ENCODE results near the gene CCDC102B.

The CCDC102B gene

DNA sequence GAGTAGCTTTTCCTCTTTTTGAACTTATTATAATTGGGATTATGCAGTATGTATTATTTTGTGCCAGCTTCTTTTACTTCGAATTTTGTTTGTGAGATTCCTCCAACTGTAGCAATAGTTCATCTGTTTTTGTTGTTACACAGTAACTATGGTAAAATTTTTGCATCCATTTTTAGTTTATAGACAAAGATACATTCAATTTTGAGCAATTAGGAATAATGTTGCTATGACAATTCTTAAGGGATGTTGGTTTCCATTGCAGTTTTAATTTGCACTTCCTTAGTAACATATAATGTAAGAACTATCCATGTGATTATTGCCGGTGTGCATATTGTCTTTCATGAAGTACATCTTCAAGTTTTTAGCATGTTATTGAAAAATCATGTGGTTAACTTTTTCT is 20.7 kb downstream of the CCDC102B start:
- Histone ChIP-seq H3K27me3 (ENCODE audit: control insufficient read depth in 1 of 2, insufficient read depth in 2 of 2, low read length in 2 of 2) (no peaks in the 10 kb centered on the region), H3K9me3 (ENCODE audit: control insufficient read depth in 1 of 2, low read length in 2 of 2) (no peaks in the 10 kb centered on the region), H3K36me3 (ENCODE audit: control insufficient read depth in 1 of 2, insufficient read depth in 2 of 2, low read length in 2 of 2) (no peaks in the 10 kb centered on the region), H3K4me3 (ENCODE audit: low read depth in 1 of 2, low read length in 2 of 2) (no peak overlapping the region), H3K9ac (ENCODE audit: low read depth in 1 of 2, low read length in 2 of 2) (no peak overlapping the region), H3K4me1 (ENCODE audit: control insufficient read depth in 1 of 2, insufficient read depth in 2 of 2, low read length in 2 of 2) (peaks cover 0 to 4% of the 10 kb centered on the region in 2 donors), H3K27ac (ENCODE audit: low read depth, low read length) (no peak overlapping the region)

DNA sequence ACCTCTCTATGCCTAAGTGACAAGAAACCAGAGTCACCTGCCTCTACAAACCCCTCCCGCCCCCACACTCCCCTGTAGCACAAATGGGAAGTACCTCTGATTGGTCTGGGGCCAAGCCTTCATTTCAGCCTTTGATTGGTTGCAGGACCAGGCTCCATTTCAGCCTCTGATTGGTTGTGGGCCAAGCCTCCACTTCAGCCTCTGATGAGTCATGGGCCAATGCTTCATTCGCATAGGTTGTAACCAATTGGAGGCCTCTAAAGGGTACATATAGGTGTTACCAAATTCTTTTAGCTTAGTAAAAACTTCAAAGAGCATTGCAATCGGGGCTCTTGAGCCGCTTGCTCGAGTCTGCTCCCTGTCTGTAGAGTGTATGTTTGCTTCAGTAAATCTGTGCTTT is 25.0 kb downstream of the CCDC102B start:
- Histone ChIP-seq H3K4me1 (ENCODE audit: control insufficient read depth in 1 of 2, insufficient read depth in 2 of 2, low read length in 2 of 2) (peaks cover 0 to 4% of the 10 kb centered on the region in 2 donors), H3K27ac (ENCODE audit: low read depth, low read length) (no peak overlapping the region), H3K27me3 (ENCODE audit: control insufficient read depth in 1 of 2, insufficient read depth in 2 of 2, low read length in 2 of 2) (no peaks in the 10 kb centered on the region), H3K9ac (ENCODE audit: low read depth in 1 of 2, low read length in 2 of 2) (no peak overlapping the region), H3K9me3 (ENCODE audit: control insufficient read depth in 1 of 2, low read length in 2 of 2) (no peaks in the 10 kb centered on the region), H3K4me3 (ENCODE audit: low read depth in 1 of 2, low read length in 2 of 2) (no peak overlapping the region), H3K36me3 (ENCODE audit: control insufficient read depth in 1 of 2, insufficient read depth in 2 of 2, low read length in 2 of 2) (no peaks in the 10 kb centered on the region)

DNA sequence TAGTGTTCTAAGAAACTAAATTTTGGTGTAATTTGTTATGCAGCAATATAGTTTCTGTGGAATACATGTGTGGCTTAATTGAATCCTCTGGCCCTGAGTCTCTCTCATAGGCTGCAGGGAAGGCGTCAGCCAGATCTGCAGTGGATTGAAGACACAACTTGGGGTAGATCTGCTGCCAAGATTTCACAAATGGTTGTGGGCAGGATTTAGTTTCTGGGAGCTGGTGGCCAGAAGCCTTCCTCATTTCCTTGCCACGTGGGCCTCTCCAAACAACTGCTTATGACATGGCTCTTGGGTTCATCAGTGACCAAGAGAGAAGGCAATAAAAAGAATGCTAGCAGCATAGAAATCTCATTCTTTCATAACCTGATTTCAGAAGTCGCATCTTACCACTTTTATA is 28.2 kb downstream of the CCDC102B start:
- no peak overlapping the region for H3K27ac ChIP-seq (ENCODE audit: low read depth, low read length)
- H3K4me3 ChIP-seq (ENCODE audit: low read depth in 1 of 2, low read length in 2 of 2) = no peak overlapping the region
- no peaks in the 10 kb centered on the region for H3K9me3 ChIP-seq (ENCODE audit: control insufficient read depth in 1 of 2, low read length in 2 of 2)

DNA sequence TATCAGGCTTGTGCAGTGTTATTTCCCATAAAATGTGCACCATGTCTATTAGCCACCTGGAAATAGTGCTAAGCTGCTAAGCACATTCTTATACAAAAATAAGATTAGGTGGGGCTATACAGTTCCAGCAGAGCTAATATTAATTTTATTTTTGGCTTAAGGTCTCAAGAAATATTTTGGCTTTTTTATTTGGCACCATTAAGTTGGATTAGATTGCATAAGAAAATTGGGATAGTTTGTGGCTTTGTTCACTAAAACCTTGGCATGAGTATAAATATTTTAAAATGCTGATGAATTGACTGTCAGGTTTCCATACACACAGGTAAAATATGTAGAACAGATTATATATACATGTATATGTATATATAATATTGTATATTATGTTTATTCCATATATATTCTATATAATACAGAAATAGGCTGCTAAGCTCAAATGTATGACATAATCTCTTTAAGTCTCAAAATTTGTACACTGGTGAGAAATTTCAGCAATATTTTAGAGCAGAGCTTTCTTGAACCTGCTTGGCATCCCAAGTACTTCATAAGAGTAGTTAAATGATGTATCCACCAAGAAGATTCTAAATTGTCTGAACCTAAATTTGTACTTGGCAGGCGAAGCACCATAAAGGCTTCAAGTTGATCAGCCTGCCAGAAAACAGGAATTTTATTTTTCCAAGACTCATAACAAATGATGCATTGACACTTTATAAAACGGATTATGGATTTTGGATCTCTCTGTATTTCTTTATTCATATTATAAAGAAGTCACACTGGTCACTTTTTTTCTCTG is 32.6 kb downstream of the CCDC102B start:
- Histone ChIP-seq H3K9me3 (ENCODE audit: control insufficient read depth in 1 of 2, low read length in 2 of 2) (no peaks in the 10 kb centered on the region), H3K4me3 (ENCODE audit: low read depth in 1 of 2, low read length in 2 of 2) (no peak overlapping the region), H3K9ac (ENCODE audit: low read depth in 1 of 2, low read length in 2 of 2) (no peak overlapping the region), H3K4me1 (ENCODE audit: control insufficient read depth in 1 of 2, insufficient read depth in 2 of 2, low read length in 2 of 2) (no peaks in the 10 kb centered on the region), H3K27ac (ENCODE audit: low read depth, low read length) (no peak overlapping the region), H3K36me3 (ENCODE audit: control insufficient read depth in 1 of 2, insufficient read depth in 2 of 2, low read length in 2 of 2) (no peaks in the 10 kb centered on the region), H3K27me3 (ENCODE audit: control insufficient read depth in 1 of 2, insufficient read depth in 2 of 2, low read length in 2 of 2) (no peaks in the 10 kb centered on the region)

More for the DNA sequence above, 28.2 kb downstream of the CCDC102B start:
- no peak overlapping the region for H3K9ac ChIP-seq (ENCODE audit: low read depth in 1 of 2, low read length in 2 of 2)
- no peaks in the 10 kb centered on the region for H3K36me3 ChIP-seq (ENCODE audit: control insufficient read depth in 1 of 2, insufficient read depth in 2 of 2, low read length in 2 of 2)
- H3K4me1 ChIP-seq (ENCODE audit: control insufficient read depth in 1 of 2, insufficient read depth in 2 of 2, low read length in 2 of 2) = no peaks in the 10 kb centered on the region
- H3K27me3 ChIP-seq (ENCODE audit: control insufficient read depth in 1 of 2, insufficient read depth in 2 of 2, low read length in 2 of 2) = no peaks in the 10 kb centered on the region

DNA sequence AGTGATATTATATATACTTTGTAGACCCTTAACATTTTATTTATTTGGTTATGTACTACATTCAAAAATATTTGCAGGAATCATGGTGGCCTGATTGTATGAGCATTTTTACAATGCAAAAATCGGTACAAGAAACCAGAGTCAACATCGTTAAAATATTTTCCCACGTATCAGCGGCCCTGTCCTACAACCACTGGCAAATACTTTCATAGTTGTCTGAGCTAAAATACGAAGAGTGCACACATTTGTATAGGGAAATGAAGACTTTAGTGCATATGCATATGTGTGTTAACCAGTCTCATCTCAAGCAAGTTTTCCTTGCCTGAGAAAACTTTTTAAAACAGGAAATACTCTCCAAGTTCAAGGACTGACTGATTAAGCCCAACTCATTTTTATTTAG is 35.9 kb downstream of the CCDC102B start:
- no peaks in the 10 kb centered on the region for H3K36me3 ChIP-seq (ENCODE audit: control insufficient read depth in 1 of 2, insufficient read depth in 2 of 2, low read length in 2 of 2)
- no peak overlapping the region for H3K4me3 ChIP-seq (ENCODE audit: low read depth in 1 of 2, low read length in 2 of 2)
- H3K9me3 ChIP-seq (ENCODE audit: control insufficient read depth in 1 of 2, low read length in 2 of 2) = no peaks in the 10 kb centered on the region
- H3K27ac ChIP-seq (ENCODE audit: low read depth, low read length) = no peak overlapping the region
- H3K9ac ChIP-seq (ENCODE audit: low read depth in 1 of 2, low read length in 2 of 2) = no peak overlapping the region
- no peaks in the 10 kb centered on the region for H3K27me3 ChIP-seq (ENCODE audit: control insufficient read depth in 1 of 2, insufficient read depth in 2 of 2, low read length in 2 of 2)
- no peaks in the 10 kb centered on the region for H3K4me1 ChIP-seq (ENCODE audit: control insufficient read depth in 1 of 2, insufficient read depth in 2 of 2, low read length in 2 of 2)

DNA sequence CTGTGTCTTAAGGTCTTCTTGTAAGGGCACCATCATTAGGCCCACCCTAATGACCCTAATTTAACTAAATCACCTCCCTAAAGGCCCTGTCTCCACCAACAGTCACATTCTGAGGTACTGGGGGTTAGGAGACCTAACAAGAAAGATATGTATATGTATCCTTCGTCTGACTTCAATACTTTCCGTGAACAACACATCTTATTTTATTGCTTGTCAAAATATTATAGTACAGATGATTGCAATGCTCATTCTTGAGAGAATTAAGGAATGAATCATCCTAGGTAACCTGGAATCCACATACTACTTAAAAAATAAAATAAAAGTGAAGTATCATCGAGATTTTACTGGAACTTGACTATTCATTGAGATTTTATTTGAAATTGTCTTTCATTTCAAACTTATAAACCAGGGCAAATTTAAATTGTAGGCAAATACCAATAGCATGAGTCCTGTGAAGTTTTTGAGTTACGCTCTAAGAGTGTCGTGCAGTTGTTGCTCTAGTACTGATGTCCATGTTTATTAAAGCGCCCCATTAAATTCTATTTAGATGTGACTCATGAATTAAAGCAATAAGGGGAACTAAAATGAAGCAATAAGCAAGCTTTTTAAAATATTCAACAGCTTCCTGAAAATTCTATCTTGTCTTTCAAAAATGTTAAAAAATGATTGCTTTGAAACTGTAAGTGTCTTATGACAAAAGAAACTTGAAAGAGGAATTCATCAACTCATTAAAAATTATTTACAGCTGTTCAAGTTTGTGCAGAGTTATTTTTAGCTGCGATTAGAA is 40.0 kb downstream of the CCDC102B start:
- Histone ChIP-seq H3K36me3 (ENCODE audit: control insufficient read depth in 1 of 2, insufficient read depth in 2 of 2, low read length in 2 of 2) (no peaks in the 10 kb centered on the region), H3K9ac (ENCODE audit: low read depth in 1 of 2, low read length in 2 of 2) (no peak overlapping the region), H3K27me3 (ENCODE audit: control insufficient read depth in 1 of 2, insufficient read depth in 2 of 2, low read length in 2 of 2) (no peaks in the 10 kb centered on the region), H3K27ac (ENCODE audit: low read depth, low read length) (no peak overlapping the region), H3K9me3 (ENCODE audit: control insufficient read depth in 1 of 2, low read length in 2 of 2) (no peaks in the 10 kb centered on the region), H3K4me3 (ENCODE audit: low read depth in 1 of 2, low read length in 2 of 2) (no peak overlapping the region), H3K4me1 (ENCODE audit: control insufficient read depth in 1 of 2, insufficient read depth in 2 of 2, low read length in 2 of 2) (no peaks in the 10 kb centered on the region)

DNA sequence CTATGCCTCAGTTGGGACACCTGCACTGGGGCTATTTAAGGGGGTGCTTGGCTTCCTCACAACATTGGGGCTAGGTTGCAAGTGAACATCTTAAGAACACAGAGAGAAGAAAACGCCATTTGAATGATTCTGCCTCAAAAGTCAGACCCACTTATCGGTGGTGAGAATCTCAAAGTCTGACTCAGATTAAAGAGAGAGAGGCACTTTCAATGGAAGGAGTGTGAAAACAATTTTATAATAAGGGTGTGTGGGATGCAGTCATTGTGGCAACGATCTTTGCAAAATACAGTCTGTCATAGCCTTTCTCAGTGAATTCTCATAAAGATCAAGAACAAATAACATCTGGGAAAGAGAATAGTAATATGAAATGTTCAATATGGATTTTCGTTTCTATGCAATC is 41.8 kb downstream of the CCDC102B start:
- H3K4me3 ChIP-seq (ENCODE audit: low read depth in 1 of 2, low read length in 2 of 2) = no peak overlapping the region
- H3K9ac ChIP-seq (ENCODE audit: low read depth in 1 of 2, low read length in 2 of 2) = no peak overlapping the region
- no peaks in the 10 kb centered on the region for H3K36me3 ChIP-seq (ENCODE audit: control insufficient read depth in 1 of 2, insufficient read depth in 2 of 2, low read length in 2 of 2)
- no peak overlapping the region for H3K27ac ChIP-seq (ENCODE audit: low read depth, low read length)
- no peaks in the 10 kb centered on the region for H3K27me3 ChIP-seq (ENCODE audit: control insufficient read depth in 1 of 2, insufficient read depth in 2 of 2, low read length in 2 of 2)
- no peaks in the 10 kb centered on the region for H3K4me1 ChIP-seq (ENCODE audit: control insufficient read depth in 1 of 2, insufficient read depth in 2 of 2, low read length in 2 of 2)
- H3K9me3 ChIP-seq (ENCODE audit: control insufficient read depth in 1 of 2, low read length in 2 of 2) = no peaks in the 10 kb centered on the region

DNA sequence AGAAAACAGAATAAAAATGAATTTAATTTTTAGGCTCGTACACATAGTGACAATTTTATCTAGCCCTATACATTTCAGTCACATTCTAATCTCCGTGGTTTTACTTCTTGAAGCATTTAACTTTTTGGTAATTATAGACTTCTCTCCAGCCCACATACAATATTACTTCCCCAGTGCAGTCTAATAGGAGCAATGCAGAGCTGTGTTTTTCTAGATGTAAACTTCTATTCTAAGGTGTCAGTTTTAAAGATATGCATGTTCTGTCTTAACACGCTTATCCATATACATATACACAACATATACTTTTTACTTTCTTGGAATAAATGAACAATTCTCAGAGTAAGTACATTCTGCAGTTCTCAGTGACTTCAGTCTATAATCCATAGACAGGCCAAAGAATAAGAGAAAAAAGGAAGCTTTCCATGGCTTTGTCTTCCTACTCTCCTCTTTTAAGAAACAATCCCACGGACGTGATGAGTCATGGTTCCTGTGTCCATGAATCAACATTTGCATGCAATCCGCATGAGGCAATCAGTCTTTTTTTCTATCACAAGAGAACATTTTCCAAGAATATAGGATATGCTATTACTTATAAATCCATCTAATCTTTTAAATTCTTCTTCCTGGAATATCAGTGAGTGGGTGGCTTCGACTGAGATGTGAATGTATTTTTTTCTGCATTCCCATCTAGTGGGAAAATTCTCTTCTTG is 42.8 kb downstream of the CCDC102B start:
- no peaks in the 10 kb centered on the region for H3K27me3 ChIP-seq (ENCODE audit: control insufficient read depth in 1 of 2, insufficient read depth in 2 of 2, low read length in 2 of 2)
- H3K27ac ChIP-seq (ENCODE audit: low read depth, low read length) = no peak overlapping the region
- H3K36me3 ChIP-seq (ENCODE audit: control insufficient read depth in 1 of 2, insufficient read depth in 2 of 2, low read length in 2 of 2) = no peaks in the 10 kb centered on the region
- no peak overlapping the region for H3K9ac ChIP-seq (ENCODE audit: low read depth in 1 of 2, low read length in 2 of 2)
- H3K9me3 ChIP-seq (ENCODE audit: control insufficient read depth in 1 of 2, low read length in 2 of 2) = no peaks in the 10 kb centered on the region
- H3K4me3 ChIP-seq (ENCODE audit: low read depth in 1 of 2, low read length in 2 of 2) = no peak overlapping the region
- H3K4me1 ChIP-seq (ENCODE audit: control insufficient read depth in 1 of 2, insufficient read depth in 2 of 2, low read length in 2 of 2) = no peaks in the 10 kb centered on the region

DNA sequence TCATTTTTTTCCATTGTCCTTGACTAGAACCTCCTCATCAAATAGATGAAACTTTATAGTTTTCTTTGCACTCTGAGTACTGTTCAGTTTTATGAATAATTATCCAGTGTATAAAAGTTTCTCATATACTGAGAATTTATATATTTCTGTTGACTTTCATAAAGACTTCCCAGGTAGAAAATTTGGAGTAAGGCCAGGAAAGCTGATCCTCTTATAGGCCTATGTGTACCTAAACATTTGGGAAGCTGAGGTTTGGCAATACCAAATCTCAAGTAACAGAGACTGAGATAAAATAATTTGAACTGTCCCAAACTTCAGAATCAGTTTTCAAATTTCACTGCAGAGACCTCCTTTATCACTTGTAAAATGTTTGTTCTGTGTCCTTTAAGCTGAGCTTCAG is 43.4 kb downstream of the CCDC102B start:
- no peak overlapping the region for H3K27ac ChIP-seq (ENCODE audit: low read depth, low read length)
- H3K9ac ChIP-seq (ENCODE audit: low read depth in 1 of 2, low read length in 2 of 2) = no peak overlapping the region
- H3K4me3 ChIP-seq (ENCODE audit: low read depth in 1 of 2, low read length in 2 of 2) = no peak overlapping the region
- H3K4me1 ChIP-seq (ENCODE audit: control insufficient read depth in 1 of 2, insufficient read depth in 2 of 2, low read length in 2 of 2) = no peaks in the 10 kb centered on the region
- no peaks in the 10 kb centered on the region for H3K27me3 ChIP-seq (ENCODE audit: control insufficient read depth in 1 of 2, insufficient read depth in 2 of 2, low read length in 2 of 2)
- no peaks in the 10 kb centered on the region for H3K9me3 ChIP-seq (ENCODE audit: control insufficient read depth in 1 of 2, low read length in 2 of 2)
- H3K36me3 ChIP-seq (ENCODE audit: control insufficient read depth in 1 of 2, insufficient read depth in 2 of 2, low read length in 2 of 2) = no peaks in the 10 kb centered on the region

DNA sequence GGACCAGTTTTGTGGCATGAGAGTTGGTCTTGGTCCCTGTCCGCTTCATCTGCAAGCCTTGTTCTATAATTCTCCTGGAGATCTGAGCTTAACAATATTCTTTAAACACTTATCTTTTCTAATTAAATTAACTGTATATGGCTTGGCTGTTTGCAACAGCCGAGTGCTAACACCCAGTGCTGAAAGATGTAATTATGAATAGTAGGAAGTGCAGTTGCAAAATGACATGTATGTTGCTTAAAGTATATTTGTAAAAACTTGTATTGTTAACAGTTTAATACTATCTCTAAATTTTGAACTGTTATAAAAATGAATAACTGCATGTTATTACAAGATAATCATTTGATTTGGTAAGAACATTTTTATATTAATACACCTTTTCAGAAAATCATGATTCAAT is 45.1 kb downstream of the CCDC102B start:
- Histone ChIP-seq H3K4me3 (ENCODE audit: low read depth in 1 of 2, low read length in 2 of 2) (no peak overlapping the region), H3K9me3 (ENCODE audit: control insufficient read depth in 1 of 2, low read length in 2 of 2) (no peaks in the 10 kb centered on the region), H3K4me1 (ENCODE audit: control insufficient read depth in 1 of 2, insufficient read depth in 2 of 2, low read length in 2 of 2) (no peaks in the 10 kb centered on the region), H3K27ac (ENCODE audit: low read depth, low read length) (no peak overlapping the region), H3K9ac (ENCODE audit: low read depth in 1 of 2, low read length in 2 of 2) (no peak overlapping the region), H3K27me3 (ENCODE audit: control insufficient read depth in 1 of 2, insufficient read depth in 2 of 2, low read length in 2 of 2) (no peaks in the 10 kb centered on the region), H3K36me3 (ENCODE audit: control insufficient read depth in 1 of 2, insufficient read depth in 2 of 2, low read length in 2 of 2) (no peaks in the 10 kb centered on the region)

Measured in duodenal mucosa (tissue), 2 donors.